ENCODE data around the gene SAT1.

The SAT1 gene

DNA sequence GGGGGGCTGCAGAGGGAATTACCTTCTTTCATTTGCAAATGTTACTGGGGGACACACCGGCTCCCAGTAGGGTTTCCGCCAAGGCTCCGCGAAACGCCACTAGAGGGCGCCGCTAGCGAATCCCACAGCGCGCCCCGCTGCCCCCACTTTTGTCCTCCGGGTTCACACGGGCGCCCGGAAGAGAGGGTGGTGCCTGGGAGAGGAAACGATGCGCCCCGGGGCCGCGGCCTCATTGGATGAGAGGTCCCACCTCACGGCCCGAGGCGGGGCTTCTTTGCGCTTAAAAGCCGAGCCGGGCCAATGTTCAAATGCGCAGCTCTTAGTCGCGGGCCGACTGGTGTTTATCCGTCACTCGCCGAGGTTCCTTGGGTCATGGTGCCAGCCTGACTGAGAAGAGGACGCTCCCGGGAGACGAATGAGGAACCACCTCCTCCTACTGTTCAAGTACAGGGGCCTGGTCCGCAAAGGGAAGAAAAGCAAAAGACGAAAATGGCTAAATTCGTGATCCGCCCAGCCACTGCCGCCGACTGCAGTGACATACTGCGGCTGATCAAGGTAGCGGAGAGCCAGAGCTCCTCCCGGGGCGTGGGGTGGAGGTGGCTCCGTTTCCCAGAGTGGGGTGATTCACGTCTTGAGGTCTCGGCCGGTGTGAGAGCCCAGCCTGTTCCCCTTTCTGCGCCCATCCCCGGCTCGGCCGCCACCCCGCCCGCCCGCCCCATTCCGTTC is at the start of gene SAT1:
Gene SAT1 (plus strand): TSS at position 311 of the 726 bp plus-strand sequence. CDS start 179 bp downstream, at position 490.
- TF ChIP-seq CTCF (conservative IDR thresholded peaks at IDR 0.05; ENCODE audit: low read depth, low read length): peak; percentile 84
- H4K20me1 ChIP-seq (ENCODE audit: insufficient read depth): no peaks in the 10 kb centered on the region
- H3K27me3 ChIP-seq (ENCODE audit: insufficient read depth, low read depth): no peaks in the 10 kb centered on the region
- peak within 1 kb of the TSS; percentile 49; the same call in 1 of the 2 replicates for H3K9ac ChIP-seq
- peaks cover 18% of the 10 kb centered on the region for H3K4me1 ChIP-seq (ENCODE audit: low read depth, poor library complexity, severe bottlenecking)
- peak within 1 kb of the TSS; percentile 84 for H3K4me2 ChIP-seq
- no peaks in the 10 kb centered on the region for H3K79me2 ChIP-seq (ENCODE audit: insufficient read depth, low read depth)
- peak within 1 kb of the TSS; percentile 71 for H2AFZ ChIP-seq (ENCODE audit: low read depth)
- H3K36me3 ChIP-seq (ENCODE audit: insufficient read depth): no peaks in the 10 kb centered on the region
- H3K4me3 ChIP-seq (IDR thresholded peaks at IDR 0.05; ENCODE audit: insufficient read depth, low read depth, low read length): no peak within 1 kb of the TSS
- H3K27ac ChIP-seq: no peak within 1 kb of the TSS; the same call in 1 of the 2 replicates

GRCh38 chrX:23736030-23736429 is 46.9 kb upstream of the SAT1 start:
- no peaks in the 10 kb centered on the region for H4K20me1 ChIP-seq (ENCODE audit: insufficient read depth)
- peaks cover 36% of the 10 kb centered on the region for H3K4me1 ChIP-seq (ENCODE audit: low read depth, poor library complexity, severe bottlenecking)
- peaks cover 23% of the 10 kb centered on the region; the same call in 1 of the 2 replicates for H3K79me2 ChIP-seq (ENCODE audit: insufficient read depth, low read depth)
- H3K36me3 ChIP-seq (ENCODE audit: insufficient read depth): no peaks in the 10 kb centered on the region
- H3K27me3 ChIP-seq (ENCODE audit: insufficient read depth, low read depth): no peaks in the 10 kb centered on the region
- no peak for TF ChIP-seq CTCF (conservative IDR thresholded peaks at IDR 0.05; ENCODE audit: low read depth, low read length)
- no peak overlapping the region for H3K4me2 ChIP-seq
- no peak overlapping the region for H3K9ac ChIP-seq
- H2AFZ ChIP-seq (ENCODE audit: low read depth): no peak overlapping the region
- no peak overlapping the region for H3K27ac ChIP-seq
- H3K4me3 ChIP-seq (IDR thresholded peaks at IDR 0.05; ENCODE audit: insufficient read depth, low read depth, low read length): no peak overlapping the region

DNA sequence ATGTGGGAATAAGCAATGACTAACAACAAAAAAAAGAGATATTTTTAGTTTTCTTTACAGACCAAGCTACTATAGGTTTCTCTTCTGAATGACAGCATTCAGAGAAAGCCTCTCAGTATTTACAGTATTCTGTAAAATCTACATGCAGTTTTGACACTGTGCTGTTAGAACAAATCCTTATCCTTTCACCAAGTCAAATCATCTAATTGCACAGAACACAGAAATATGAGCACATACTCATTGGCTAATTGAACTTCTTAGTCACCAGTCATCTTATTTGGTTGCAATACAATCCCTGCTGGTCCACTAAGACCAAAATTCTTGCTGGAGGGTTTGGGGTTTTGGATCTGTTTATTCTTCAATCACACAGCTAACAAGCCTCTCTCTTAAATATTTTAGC is 45.6 kb upstream of the SAT1 start:
- TF ChIP-seq CTCF (conservative IDR thresholded peaks at IDR 0.05; ENCODE audit: low read depth, low read length): no peak
- H3K36me3 ChIP-seq (ENCODE audit: insufficient read depth): no peaks in the 10 kb centered on the region
- no peak overlapping the region for H3K9ac ChIP-seq
- no peaks in the 10 kb centered on the region for H3K27me3 ChIP-seq (ENCODE audit: insufficient read depth, low read depth)
- no peak overlapping the region for H2AFZ ChIP-seq (ENCODE audit: low read depth)
- H3K4me1 ChIP-seq (ENCODE audit: low read depth, poor library complexity, severe bottlenecking): peaks cover 29% of the 10 kb centered on the region
- H4K20me1 ChIP-seq (ENCODE audit: insufficient read depth): no peaks in the 10 kb centered on the region
- no peak overlapping the region for H3K4me3 ChIP-seq (IDR thresholded peaks at IDR 0.05; ENCODE audit: insufficient read depth, low read depth, low read length)
- H3K27ac ChIP-seq: no peak overlapping the region
- H3K4me2 ChIP-seq: no peak overlapping the region
- peaks cover 23% of the 10 kb centered on the region; the same call in 1 of the 2 replicates for H3K79me2 ChIP-seq (ENCODE audit: insufficient read depth, low read depth)

- Histone ChIP-seq H3K27me3 (ENCODE audit: insufficient read depth, low read depth) (no peaks in the 10 kb centered on the region), H3K79me2 (ENCODE audit: insufficient read depth, low read depth) (peaks cover 9% of the 10 kb centered on the region; the same call in 1 of the 2 replicates), H3K36me3 (ENCODE audit: insufficient read depth) (no peaks in the 10 kb centered on the region), H2AFZ (ENCODE audit: low read depth) (peak overlapping the region; percentile 93), H3K27ac (peak overlapping the region; percentile 76), H3K9ac (peak overlapping the region; percentile 72), H3K4me1 (ENCODE audit: low read depth, poor library complexity, severe bottlenecking) (peaks cover 12% of the 10 kb centered on the region), H3K4me2 (peak overlapping the region; percentile 60), H4K20me1 (ENCODE audit: insufficient read depth) (no peaks in the 10 kb centered on the region), H3K4me3 (IDR thresholded peaks at IDR 0.05; ENCODE audit: insufficient read depth, low read depth, low read length) (no peak overlapping the region)
- TF ChIP-seq CTCF (conservative IDR thresholded peaks at IDR 0.05; ENCODE audit: low read depth, low read length): no peak
Measured at GRCh38 chrX:23742174-23742696, 40.7 kb upstream of the SAT1 start.

Data from KMS-11 (cell line).